GM12878 (cell line): ENCODE data around the gene COL9A2. TPM values are rescaled to one million over a fixed set of nuclear protein-coding genes. Genes with fewer than 3 reads are reported as not detected.

Source experiments
- ATAC-seq: fragments of 200-7000 bp; cut with Tn5 transposase; 3 replicates; pipeline ENCODE4 v1.9.1; 2020; ENCODE audit warnings: mild to moderate bottlenecking, moderate library complexity
- BruUV-seq: library from RNA; stranded (reverse); fragments of 400-500 nt; replicated peaks from 2 replicates; lab custom pipeline; 2021; lab: Mats Ljungman, UMichigan
- CTCF ChIA-PET: fragments of 300-600 bp; sonication (Branson Sonifier 250); formaldehyde crosslinking; extraction: SDS; loops from one replicate; lab custom pipeline; 2021; ENCODE audit warnings: inconsistent platforms; lab: Yijun Ruan, JAX
- POLR2A ChIA-PET: fragments of 350-600 bp; formaldehyde crosslinking; extraction: SDS; loops from one replicate; lab custom pipeline; 2021; ENCODE audit warnings: inconsistent platforms; lab: Charles Lee
- RAD21 ChIA-PET: fragments of 300-600 bp; sonication (Branson Sonifier 250); formaldehyde crosslinking; loops from one replicate; lab custom pipeline; 2023; ENCODE audit warnings: antibody characterized with exemption; ENCODE audit not compliant: unreplicated experiment; lab: Charles Lee
- SMC1A ChIA-PET: fragments of 300-600 bp; sonication (Branson Sonifier 250); formaldehyde crosslinking; loops from one replicate; lab custom pipeline; 2023; ENCODE audit not compliant: unreplicated experiment, uncharacterized antibody; lab: Charles Lee
- DNase-seq: peaks from one replicate; pipeline ENCODE4 v3.0.0-alpha.2; 2011; ENCODE audit warnings: low read depth, low spot score
- FAIRE-seq: peaks from 3 replicates; lab custom pipeline; 2011; peaks lifted over from hg19 to GRCh38; lab: Jason Lieb, UNC
- H2AFZ ChIP-seq: 2 replicates; pipeline ENCODE4 v1.6.0; 2011; ENCODE audit warnings: low read depth, low read length, control low read depth; ENCODE audit not compliant: control insufficient read depth
- H3K27ac ChIP-seq: 2 replicates; pipeline ENCODE4 v1.5.1; 2011; ENCODE audit warnings: control low read depth; ENCODE audit not compliant: control insufficient read depth, insufficient read depth
- H3K27me3 ChIP-seq, 2 experiments: replicated peaks in 1 of 2; 2 replicates each; pipeline versions ENCODE4 v1.6.0 to v1.6.1; 2011; ENCODE audit warnings: low read length in 1 of 2; ENCODE audit not compliant: control insufficient read depth in 2 of 2, insufficient read depth in 2 of 2
- H3K36me3 ChIP-seq, 2 experiments: 2 replicates each; pipeline ENCODE4 v1.5.1; 2011; ENCODE audit warnings: low read length in 1 of 2; ENCODE audit not compliant: control insufficient read depth in 2 of 2, insufficient read depth in 2 of 2
- H3K4me1 ChIP-seq: 2 replicates; pipeline ENCODE4 v1.6.1; 2011; ENCODE audit warnings: mild to moderate bottlenecking, low read length, moderate library complexity, mixed read lengths; ENCODE audit not compliant: control insufficient read depth, insufficient read depth
- H3K4me2 ChIP-seq: 2 replicates; pipeline ENCODE4 v1.6.0; 2011; ENCODE audit warnings: control low read depth; ENCODE audit not compliant: control insufficient read depth, insufficient read depth
- H3K4me3 ChIP-seq: fragments of 200-600 bp; sonication (generic); 2 replicates; pipeline ENCODE4 v1.5.1; 2016
- H3K79me2 ChIP-seq: 2 replicates; pipeline ENCODE4 v1.6.0; 2011; ENCODE audit warnings: low read length; ENCODE audit not compliant: control insufficient read depth, insufficient read depth
- H3K9ac ChIP-seq: 2 replicates; pipeline ENCODE4 v1.8.0; 2011; ENCODE audit warnings: low read length, control low read depth, mixed read lengths; ENCODE audit not compliant: control insufficient read depth, insufficient read depth
- H3K9me3 ChIP-seq: replicated peaks from 3 replicates; pipeline ENCODE4 v1.5.1; 2011; ENCODE audit warnings: mild to moderate bottlenecking, low read length; ENCODE audit not compliant: control insufficient read depth, insufficient read depth
- H4K20me1 ChIP-seq: 2 replicates; pipeline ENCODE4 v1.6.0; 2011; ENCODE audit not compliant: control insufficient read depth, insufficient read depth
- ASH2L ChIP-seq: fragments of 300-600, 200-600 bp; sonication (generic); IDR thresholded peaks from 2 replicates; pipeline ENCODE4 v1.6.1; 2017; ENCODE audit warnings: low read depth, mild to moderate bottlenecking, borderline replicate concordance
- CEBPB ChIP-seq, 2 experiments: fragments of 150-350 bp in 1 of 2; IDR thresholded peaks; 2 replicates each; pipeline ENCODE4 v1.6.1; 2012 to 2014; ENCODE audit warnings: low read depth in 2 of 2, low read length in 2 of 2, borderline replicate concordance in 1 of 2, inconsistent platforms in 1 of 2
- CREB1 ChIP-seq: IDR thresholded peaks from 2 replicates; pipeline ENCODE4 v1.6.1; 2012; ENCODE audit warnings: low read depth, mild to moderate bottlenecking, inconsistent platforms
- EP300 ChIP-seq, 2 experiments: fragments of 150-350 bp in 1 of 2; IDR thresholded peaks; 2 replicates each; pipeline ENCODE4 v1.6.1; 2011 to 2012; ENCODE audit warnings: low read depth in 2 of 2, low read length in 2 of 2, borderline replicate concordance in 1 of 2, improper control_type of control experiment in 1 of 2, inconsistent platforms in 1 of 2; ENCODE audit not compliant: control insufficient read depth in 1 of 2
- ESRRA ChIP-seq: IDR thresholded peaks from 2 replicates; pipeline ENCODE4 v1.6.1; 2012; ENCODE audit warnings: mild to moderate bottlenecking, low read length, improper control_type of control experiment
- MEF2A ChIP-seq: IDR thresholded peaks from 2 replicates; pipeline ENCODE4 v1.6.1; 2011; ENCODE audit warnings: low read depth, mild to moderate bottlenecking, low read length, moderate library complexity; ENCODE audit not compliant: insufficient read depth
- MYB ChIP-seq: fragments of 150-350 bp; IDR thresholded peaks from 2 replicates; pipeline ENCODE4 v1.6.1; 2014; ENCODE audit warnings: mild to moderate bottlenecking, low read depth, low read length, borderline replicate concordance
- STAT1 ChIP-seq: fragments of 450-650 bp; conservative IDR thresholded peaks from 2 replicates; pipeline ENCODE4 v1.6.1; 2014; ENCODE audit warnings: antibody characterized with exemption, mild to moderate bottlenecking
- ZNF217 ChIP-seq: fragments of 450-650 bp; IDR thresholded peaks from 2 replicates; pipeline ENCODE4 v1.6.1; 2017; ENCODE audit warnings: antibody characterized with exemption, mild to moderate bottlenecking
- WGBS: methylation state at CpG from one replicate; pipeline ENCODE4 v1.1.6; 2016; ENCODE audit warnings: low lambda C conversion rate; ENCODE audit not compliant: insufficient replicate concordance, insufficient coverage; ENCODE audit errors: missing lambda C conversion rate; 5-methylcytosine and 5-hydroxymethylcytosine counted together
- in situ Hi-C: fragments of 300-500 bp; cut with MboI; formaldehyde crosslinking; loops from 9 replicates; pipeline ENCODE4 v1.14.3; 2018; ENCODE audit warnings: mixed read lengths
- intact Hi-C: fragments of 100-400 bp; cut with micrococcal nuclease; formaldehyde crosslinking; loops from one replicate; pipeline ENCODE4 v1.14.2; 2022; ENCODE audit not compliant: unreplicated experiment
- polyA plus RNA-seq, 11 experiments: library from polyadenylated mRNA; depleted of rRNA in 4 of 11; unstranded in 6 of 11; stranded (reverse) in 5 of 11; fragments of >200 nt; fragmentation: Nextera tagmentation in 4 of 11; fragmentation: Illumina TruSeq in 1 of 11; extraction: Ambion mirVana in 4 of 11; extraction: Trizol in 1 of 11; gene quantifications; 1 replicate in 1 of 11; 2 replicates in 10 of 11; pipeline versions ENCODE4 v1.2.1 to v1.2.3, GENCODE V29; 2011 to 2016; ENCODE audit warnings: inconsistent platforms in 2 of 11, missing spikeins in 2 of 11, low read depth in 1 of 11
- total RNA-seq, 4 experiments: library from RNA; depleted of rRNA in 3 of 4; stranded (reverse); fragments of >200 nt in 3 of 4; fragmentation: Illumina TruSeq in 1 of 4; extraction: Trizol in 1 of 4; gene quantifications; 2 replicates each; pipeline versions ENCODE4 v1.2.1 to v1.2.3, GENCODE V29; 2013 to 2021
- TF ChIP-seq, protein P1 (sequence below): fragments of 450-650 bp; formaldehyde crosslinking; IDR thresholded peaks from 2 replicates; pipeline ENCODE4 v1.5.0; 2022; ENCODE audit warnings: mild to moderate bottlenecking, missing genetic modification characterization
- TF ChIP-seq, protein P2 (sequence below): IDR thresholded peaks from 2 replicates; pipeline ENCODE4 v1.6.1; 2012; ENCODE audit warnings: improper control_type of control experiment, low read depth, low read length; ENCODE audit not compliant: insufficient replicate concordance

The COL9A2 gene
- total and polyA plus RNA-seq, 10 of the 15 experiments (the other 5 are each of a cell fraction or from before 2014, with no cell fraction given): 3.1 to 63.3 (median 22.4) TPM

DNA sequence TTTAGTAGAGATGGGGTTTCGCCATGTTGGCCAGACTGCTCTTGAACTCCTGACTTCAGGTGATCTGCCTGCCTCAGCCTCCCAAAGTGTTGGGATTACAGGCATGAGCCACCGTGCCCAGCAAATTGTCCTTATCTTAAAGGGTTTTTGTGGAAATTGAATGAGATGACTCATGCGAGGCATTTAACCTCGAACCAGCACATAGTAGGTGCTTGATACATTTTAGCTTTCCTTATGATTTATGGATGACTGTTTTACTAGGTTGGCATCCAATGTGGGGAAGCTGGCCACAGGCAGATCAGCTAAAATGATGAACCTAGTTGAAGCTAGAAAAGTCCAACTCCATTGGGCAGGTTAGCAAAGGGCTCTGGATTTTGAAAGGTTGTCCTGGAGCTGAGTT lies 1.4 kb upstream of the COL9A2 start:
- Histone ChIP-seq H3K27me3 (peaks cover 4 to 9% of the 10 kb centered on the region in 2 experiments; a peak in 3 of 4 replicates), H3K4me3 (no peak overlapping the region), H3K27ac (no peak overlapping the region), H3K4me1 (peaks cover 24% of the 10 kb centered on the region), H3K9me3 (no peaks in the 10 kb centered on the region), H3K9ac (no peak overlapping the region), H2AFZ (no peak overlapping the region), H3K36me3 (no peaks in the 10 kb centered on the region), H4K20me1 (no peaks in the 10 kb centered on the region), H3K4me2 (no peak overlapping the region), H3K79me2 (no peaks in the 10 kb centered on the region)
- FAIRE-seq: no peak
- 99% methylated on average over 4 of the region's 4 CpGs for WGBS
- ChIA-PET SMC1A (interaction anchor here (1.2 to 9.0 kb wide), 5 partner anchors 18 to 165 kb away, joined by 3 to 84 read pairs (median 7); no protein-coding TSS in a partner anchor), CTCF (interaction anchor here (0.9 to 10.0 kb wide), 6 partner anchors 19 to 173 kb away, joined by 3 to 170 read pairs (median 70); no protein-coding TSS in a partner anchor), POLR2A (interaction anchor here (0.6 kb wide), 1 partner anchor 140 kb away, joined by 3 read pairs; no protein-coding TSS in a partner anchor), RAD21 (interaction anchor here (1.4 to 6.0 kb wide), 2 partner anchors 19 to 86 kb away, joined by 8 to 75 read pairs; no protein-coding TSS in a partner anchor)
- intact Hi-C loops (no loop called here), in situ Hi-C loops (no loop called here)
- DNase-seq: no peak
- no TSS peak for BruUV-seq
- ATAC-seq: no peak
- TF ChIP-seq MEF2A: no peak
- no peak for TF ChIP-seq EP300 (IDR thresholded peaks at IDR 0.05; ENCODE audit: borderline replicate concordance in 1 of 2, control insufficient read depth in 1 of 2, low read depth in 2 of 2, low read length in 2 of 2)
- TF ChIP-seq, protein P1, sequence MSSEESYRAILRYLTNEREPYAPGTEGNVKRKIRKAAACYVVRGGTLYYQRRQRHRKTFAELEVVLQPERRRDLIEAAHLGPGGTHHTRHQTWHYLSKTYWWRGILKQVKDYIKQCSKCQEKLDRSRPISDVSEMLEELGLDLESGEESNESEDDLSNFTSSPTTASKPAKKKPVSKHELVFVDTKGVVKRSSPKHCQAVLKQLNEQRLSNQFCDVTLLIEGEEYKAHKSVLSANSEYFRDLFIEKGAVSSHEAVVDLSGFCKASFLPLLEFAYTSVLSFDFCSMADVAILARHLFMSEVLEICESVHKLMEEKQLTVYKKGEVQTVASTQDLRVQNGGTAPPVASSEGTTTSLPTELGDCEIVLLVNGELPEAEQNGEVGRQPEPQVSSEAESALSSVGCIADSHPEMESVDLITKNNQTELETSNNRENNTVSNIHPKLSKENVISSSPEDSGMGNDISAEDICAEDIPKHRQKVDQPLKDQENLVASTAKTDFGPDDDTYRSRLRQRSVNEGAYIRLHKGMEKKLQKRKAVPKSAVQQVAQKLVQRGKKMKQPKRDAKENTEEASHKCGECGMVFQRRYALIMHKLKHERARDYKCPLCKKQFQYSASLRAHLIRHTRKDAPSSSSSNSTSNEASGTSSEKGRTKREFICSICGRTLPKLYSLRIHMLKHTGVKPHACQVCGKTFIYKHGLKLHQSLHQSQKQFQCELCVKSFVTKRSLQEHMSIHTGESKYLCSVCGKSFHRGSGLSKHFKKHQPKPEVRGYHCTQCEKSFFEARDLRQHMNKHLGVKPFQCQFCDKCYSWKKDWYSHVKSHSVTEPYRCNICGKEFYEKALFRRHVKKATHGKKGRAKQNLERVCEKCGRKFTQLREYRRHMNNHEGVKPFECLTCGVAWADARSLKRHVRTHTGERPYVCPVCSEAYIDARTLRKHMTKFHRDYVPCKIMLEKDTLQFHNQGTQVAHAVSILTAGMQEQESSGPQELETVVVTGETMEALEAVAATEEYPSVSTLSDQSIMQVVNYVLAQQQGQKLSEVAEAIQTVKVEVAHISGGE (CRISPR knock-in tag): no peak
- TF ChIP-seq, protein P2, sequence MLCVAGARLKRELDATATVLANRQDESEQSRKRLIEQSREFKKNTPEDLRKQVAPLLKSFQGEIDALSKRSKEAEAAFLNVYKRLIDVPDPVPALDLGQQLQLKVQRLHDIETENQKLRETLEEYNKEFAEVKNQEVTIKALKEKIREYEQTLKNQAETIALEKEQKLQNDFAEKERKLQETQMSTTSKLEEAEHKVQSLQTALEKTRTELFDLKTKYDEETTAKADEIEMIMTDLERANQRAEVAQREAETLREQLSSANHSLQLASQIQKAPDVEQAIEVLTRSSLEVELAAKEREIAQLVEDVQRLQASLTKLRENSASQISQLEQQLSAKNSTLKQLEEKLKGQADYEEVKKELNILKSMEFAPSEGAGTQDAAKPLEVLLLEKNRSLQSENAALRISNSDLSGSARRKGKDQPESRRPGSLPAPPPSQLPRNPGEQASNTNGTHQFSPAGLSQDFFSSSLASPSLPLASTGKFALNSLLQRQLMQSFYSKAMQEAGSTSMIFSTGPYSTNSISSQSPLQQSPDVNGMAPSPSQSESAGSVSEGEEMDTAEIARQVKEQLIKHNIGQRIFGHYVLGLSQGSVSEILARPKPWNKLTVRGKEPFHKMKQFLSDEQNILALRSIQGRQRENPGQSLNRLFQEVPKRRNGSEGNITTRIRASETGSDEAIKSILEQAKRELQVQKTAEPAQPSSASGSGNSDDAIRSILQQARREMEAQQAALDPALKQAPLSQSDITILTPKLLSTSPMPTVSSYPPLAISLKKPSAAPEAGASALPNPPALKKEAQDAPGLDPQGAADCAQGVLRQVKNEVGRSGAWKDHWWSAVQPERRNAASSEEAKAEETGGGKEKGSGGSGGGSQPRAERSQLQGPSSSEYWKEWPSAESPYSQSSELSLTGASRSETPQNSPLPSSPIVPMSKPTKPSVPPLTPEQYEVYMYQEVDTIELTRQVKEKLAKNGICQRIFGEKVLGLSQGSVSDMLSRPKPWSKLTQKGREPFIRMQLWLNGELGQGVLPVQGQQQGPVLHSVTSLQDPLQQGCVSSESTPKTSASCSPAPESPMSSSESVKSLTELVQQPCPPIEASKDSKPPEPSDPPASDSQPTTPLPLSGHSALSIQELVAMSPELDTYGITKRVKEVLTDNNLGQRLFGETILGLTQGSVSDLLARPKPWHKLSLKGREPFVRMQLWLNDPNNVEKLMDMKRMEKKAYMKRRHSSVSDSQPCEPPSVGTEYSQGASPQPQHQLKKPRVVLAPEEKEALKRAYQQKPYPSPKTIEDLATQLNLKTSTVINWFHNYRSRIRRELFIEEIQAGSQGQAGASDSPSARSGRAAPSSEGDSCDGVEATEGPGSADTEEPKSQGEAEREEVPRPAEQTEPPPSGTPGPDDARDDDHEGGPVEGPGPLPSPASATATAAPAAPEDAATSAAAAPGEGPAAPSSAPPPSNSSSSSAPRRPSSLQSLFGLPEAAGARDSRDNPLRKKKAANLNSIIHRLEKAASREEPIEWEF: no peak
- TF ChIP-seq ASH2L: no peak
- no peak for TF ChIP-seq ESRRA
- no peak for TF ChIP-seq CREB1
- no peak for TF ChIP-seq ZNF217
- TF ChIP-seq CEBPB (IDR thresholded peaks at IDR 0.05; ENCODE audit: borderline replicate concordance in 1 of 2, low read depth in 2 of 2, low read length in 2 of 2): no peak
- TF ChIP-seq MYB: no peak
- no peak for TF ChIP-seq STAT1
